OCI-LY3 (cell line): ENCODE measurements around the gene BRD1.

Source experiments
- H2AFZ ChIP-seq: fragments of 200-600, 300-600 bp; shearing (Covaris generic); 2 replicates; pipeline ENCODE4 v1.6.0; 2014; ENCODE audit warnings: antibody characterized with exemption, low read depth, low read length
- H3K27ac ChIP-seq: fragments of 200-600, 300-600 bp; sonication (generic); 2 replicates; pipeline ENCODE4 v1.5.1; 2014; ENCODE audit warnings: mild to moderate bottlenecking, low read length, moderate library complexity, mixed read lengths
- H3K27me3 ChIP-seq: fragments of 200-600, 300-600 bp; sonication (generic); 2 replicates; pipeline ENCODE4 v1.6.1; 2014; ENCODE audit warnings: low read depth, low read length, mixed read lengths
- H3K36me3 ChIP-seq: fragments of 200-600, 300-600 bp; sonication (generic); replicated peaks from 2 replicates; pipeline ENCODE3; 2014; ENCODE audit warnings: low read depth, low read length, mixed read lengths
- H3K4me1 ChIP-seq: fragments of 300-600, 200-600 bp; sonication (generic); 2 replicates; pipeline ENCODE4 v1.6.1; 2014; ENCODE audit warnings: low read length, mixed read lengths
- H3K4me2 ChIP-seq: fragments of 200-600, 300-600 bp; sonication (generic); 2 replicates; pipeline ENCODE4 v1.6.1; 2014; ENCODE audit warnings: low read length, mixed read lengths
- H3K4me3 ChIP-seq: fragments of 300-600, 200-600 bp; sonication (generic); 2 replicates; pipeline ENCODE4 v1.5.1; 2014; ENCODE audit warnings: antibody characterized with exemption, mild to moderate bottlenecking, low read length, moderate library complexity
- H3K79me2 ChIP-seq: fragments of 300-600, 200-600 bp; shearing (Covaris generic); 2 replicates; pipeline ENCODE4 v1.6.1; 2014; ENCODE audit warnings: mild to moderate bottlenecking, low read length, mixed read lengths
- H3K9ac ChIP-seq: fragments of 300-600, 200-600 bp; shearing (Covaris generic); 2 replicates; pipeline ENCODE4 v1.6.0; 2014; ENCODE audit warnings: mild to moderate bottlenecking, low read length, moderate library complexity
- H3K9me3 ChIP-seq: fragments of 200-600, 300-600 bp; shearing (Covaris generic); 2 replicates; pipeline ENCODE4 v1.6.1; 2014; ENCODE audit warnings: low read length, mixed read lengths; ENCODE audit not compliant: insufficient read depth
- H4K20me1 ChIP-seq: fragments of 200-600, 300-600 bp; sonication (generic); 2 replicates; pipeline ENCODE4 v1.6.1; 2016; ENCODE audit warnings: low read length, mixed read lengths; ENCODE audit not compliant: insufficient read depth
- CTCF ChIP-seq: fragments of 200-600, 300-600 bp; sonication (generic); IDR thresholded peaks from 2 replicates; pipeline ENCODE4 v1.5.1; 2014; ENCODE audit warnings: antibody characterized with exemption, low read length, low read depth
- EZH2phosphoT487 ChIP-seq: fragments of 200-600 bp; shearing (Covaris generic); IDR thresholded peaks from 2 replicates; pipeline ENCODE4 v1.6.1; 2018; ENCODE audit warnings: antibody characterized with exemption, mixed run types, low read depth

BRD1 gene

GRCh38 chr22:49738006-49738405, 89.7 kb downstream of the BRD1 start:
- Histone ChIP-seq H3K9me3 (no peaks in the 10 kb centered on the region), H3K79me2 (no peaks in the 10 kb centered on the region), H3K27me3 (peaks cover 7% of the 10 kb centered on the region; the same call in 1 of the 2 replicates), H3K4me3 (no peak overlapping the region), H4K20me1 (no peaks in the 10 kb centered on the region), H3K27ac (no peak overlapping the region), H3K36me3 (no peaks in the 10 kb centered on the region), H3K4me2 (no peak overlapping the region), H3K4me1 (no peaks in the 10 kb centered on the region), H2AFZ (no peak overlapping the region), H3K9ac (no peak overlapping the region)
- no peak for TF ChIP-seq EZH2phosphoT487
- TF ChIP-seq CTCF = no peak

- H3K4me1 ChIP-seq = no peaks in the 10 kb centered on the region
- no peak overlapping the region for H3K4me3 ChIP-seq
- H4K20me1 ChIP-seq = no peaks in the 10 kb centered on the region
- no peaks in the 10 kb centered on the region for H3K79me2 ChIP-seq
- no peak overlapping the region for H2AFZ ChIP-seq
- peaks cover 7% of the 10 kb centered on the region; the same call in 1 of the 2 replicates for H3K27me3 ChIP-seq
- no peak overlapping the region for H3K4me2 ChIP-seq
- no peak overlapping the region for H3K9ac ChIP-seq
- TF ChIP-seq CTCF = no peak
- no peak for TF ChIP-seq EZH2phosphoT487
- no peaks in the 10 kb centered on the region for H3K36me3 ChIP-seq
- no peaks in the 10 kb centered on the region for H3K9me3 ChIP-seq
- H3K27ac ChIP-seq = no peak overlapping the region
Observed at GRCh38 chr22:49737101-49737551, 90.5 kb downstream of the BRD1 start.

GRCh38 chr22:49736538-49736937, 91.1 kb downstream of the BRD1 start:
- H4K20me1 ChIP-seq = no peaks in the 10 kb centered on the region
- TF ChIP-seq CTCF (no peak), EZH2phosphoT487 (no peak)
- H3K27ac ChIP-seq = no peak overlapping the region
- no peaks in the 10 kb centered on the region for H3K4me1 ChIP-seq
- peaks cover 7% of the 10 kb centered on the region; the same call in 1 of the 2 replicates for H3K27me3 ChIP-seq
- H3K79me2 ChIP-seq = no peaks in the 10 kb centered on the region
- no peak overlapping the region for H3K4me3 ChIP-seq
- no peaks in the 10 kb centered on the region for H3K9me3 ChIP-seq
- no peak overlapping the region for H3K4me2 ChIP-seq
- H3K36me3 ChIP-seq = no peaks in the 10 kb centered on the region
- H2AFZ ChIP-seq = no peak overlapping the region
- no peak overlapping the region for H3K9ac ChIP-seq

- no peak overlapping the region for H3K4me3 ChIP-seq
- H3K4me2 ChIP-seq = no peak overlapping the region
- H3K9ac ChIP-seq = no peak overlapping the region
- H4K20me1 ChIP-seq = no peaks in the 10 kb centered on the region
- no peaks in the 10 kb centered on the region for H3K4me1 ChIP-seq
- H2AFZ ChIP-seq = no peak overlapping the region
- TF ChIP-seq EZH2phosphoT487 (no peak), CTCF (no peak)
- no peak overlapping the region for H3K27ac ChIP-seq
- no peaks in the 10 kb centered on the region for H3K79me2 ChIP-seq
- H3K27me3 ChIP-seq = peaks cover 4% of the 10 kb centered on the region; the same call in 1 of the 2 replicates
- no peaks in the 10 kb centered on the region for H3K36me3 ChIP-seq
- H3K9me3 ChIP-seq = no peaks in the 10 kb centered on the region
Observed at GRCh38 chr22:49735901-49736421, 91.7 kb downstream of the BRD1 start.
